Measurements from ENCODE around the gene RAB20. TPM values are rescaled to one million over a fixed set of nuclear protein-coding genes. Genes with fewer than 3 reads are reported as not detected.
"Not testable (repeated sequence)": the region's sequence is repeated elsewhere in the genome, so short reads cannot be mapped to it uniquely, and the experiment has no call there.

Gene RAB20
- total and polyA plus RNA-seq, 4 donors: 35.8 to 118 (median 45.4) TPM

DNA sequence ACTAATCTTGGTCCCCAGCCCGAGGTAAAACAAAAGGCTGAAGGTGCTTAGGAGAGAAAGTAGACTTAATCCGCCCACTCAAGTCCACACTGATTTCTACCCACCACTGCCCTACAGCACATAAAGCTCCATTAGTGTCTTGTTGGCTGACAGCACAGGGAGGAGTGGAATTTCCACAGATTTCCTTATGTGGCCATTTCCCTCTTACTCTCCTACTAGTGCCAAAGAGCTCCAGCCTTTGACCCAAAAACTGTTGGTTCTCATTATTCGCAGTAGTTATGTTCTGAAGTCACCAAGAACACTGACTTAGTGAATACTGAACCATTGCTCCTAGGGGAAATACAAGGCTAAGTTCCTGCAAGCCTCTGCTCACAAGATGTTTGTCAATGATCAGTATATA is 61.2 kb downstream of the RAB20 start:
- Histone ChIP-seq H3K4me3 (no peak overlapping the region), H3K4me1 (ENCODE audit: control insufficient read depth in 5 of 5, insufficient read depth in 5 of 5, low read length in 5 of 5) (no peaks in the 10 kb centered on the region), H3K9me3 (ENCODE audit: control insufficient read depth in 4 of 4, insufficient read depth in 3 of 4, low read length in 3 of 4) (no peaks in the 10 kb centered on the region), H3K27me3 (ENCODE audit: control insufficient read depth in 3 of 3, insufficient read depth in 3 of 3, low read length in 2 of 3) (no peaks in the 10 kb centered on the region), H3K36me3 (ENCODE audit: control insufficient read depth in 4 of 4, insufficient read depth in 4 of 4, low read length in 4 of 4) (peaks cover 25 to 64% (median 53%) of the 10 kb centered on the region in 4 donors), H3K9ac (ENCODE audit: insufficient read depth in 1 of 2, low read length in 2 of 2) (no peak overlapping the region), H3K27ac (ENCODE audit: low read depth in 1 of 2, low read length in 1 of 2) (no peak overlapping the region)
- ATAC-seq (ENCODE audit: insufficient read depth, low FRiP score) (no peak), DNase-seq (no peak)
- TF ChIP-seq, protein P1, sequence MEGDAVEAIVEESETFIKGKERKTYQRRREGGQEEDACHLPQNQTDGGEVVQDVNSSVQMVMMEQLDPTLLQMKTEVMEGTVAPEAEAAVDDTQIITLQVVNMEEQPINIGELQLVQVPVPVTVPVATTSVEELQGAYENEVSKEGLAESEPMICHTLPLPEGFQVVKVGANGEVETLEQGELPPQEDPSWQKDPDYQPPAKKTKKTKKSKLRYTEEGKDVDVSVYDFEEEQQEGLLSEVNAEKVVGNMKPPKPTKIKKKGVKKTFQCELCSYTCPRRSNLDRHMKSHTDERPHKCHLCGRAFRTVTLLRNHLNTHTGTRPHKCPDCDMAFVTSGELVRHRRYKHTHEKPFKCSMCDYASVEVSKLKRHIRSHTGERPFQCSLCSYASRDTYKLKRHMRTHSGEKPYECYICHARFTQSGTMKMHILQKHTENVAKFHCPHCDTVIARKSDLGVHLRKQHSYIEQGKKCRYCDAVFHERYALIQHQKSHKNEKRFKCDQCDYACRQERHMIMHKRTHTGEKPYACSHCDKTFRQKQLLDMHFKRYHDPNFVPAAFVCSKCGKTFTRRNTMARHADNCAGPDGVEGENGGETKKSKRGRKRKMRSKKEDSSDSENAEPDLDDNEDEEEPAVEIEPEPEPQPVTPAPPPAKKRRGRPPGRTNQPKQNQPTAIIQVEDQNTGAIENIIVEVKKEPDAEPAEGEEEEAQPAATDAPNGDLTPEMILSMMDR (IDR thresholded peaks at IDR 0.05; ENCODE audit: control extremely low read depth, extremely low read depth): no peak
- WGBS, 2 donors: 88 to 92% methylated on average over 3 of the region's 3 CpGs

DNA sequence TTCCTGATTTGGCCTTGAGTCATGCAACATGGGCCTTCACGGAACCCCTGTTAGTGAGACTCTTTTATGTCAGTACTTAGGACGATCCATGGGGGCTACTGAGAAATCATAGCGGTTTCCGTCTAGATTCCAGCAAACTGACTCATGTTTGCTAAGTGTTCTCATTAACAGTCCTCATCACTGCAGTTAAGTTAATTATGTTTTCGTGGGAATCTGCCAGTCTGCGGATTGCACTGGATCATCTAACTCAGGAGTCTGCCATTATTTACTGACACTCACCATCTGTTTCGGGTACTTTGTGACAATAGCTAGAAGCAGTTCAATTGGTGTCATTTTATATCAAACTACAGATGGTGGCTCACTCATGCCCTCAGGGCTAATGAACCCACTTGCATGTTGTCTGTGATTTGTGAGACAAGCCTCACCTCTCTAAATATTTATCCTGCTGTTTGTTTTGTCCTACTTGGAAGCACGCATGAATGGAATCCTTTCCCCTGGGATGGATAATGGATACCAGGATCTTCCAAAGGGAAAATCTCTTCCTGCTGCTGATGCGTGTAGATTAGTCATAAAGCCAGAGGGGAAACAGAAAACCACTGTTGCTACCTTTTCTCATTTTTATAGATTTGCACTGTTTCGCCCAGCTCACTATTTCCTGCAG is 61.8 kb downstream of the RAB20 start:
- no peak overlapping the region for H3K4me3 ChIP-seq
- no peaks in the 10 kb centered on the region for H3K4me1 ChIP-seq (ENCODE audit: control insufficient read depth in 5 of 5, insufficient read depth in 5 of 5, low read length in 5 of 5)
- WGBS, 2 donors: 92 to 95% methylated on average over 10 of the region's 10 CpGs
- H3K36me3 ChIP-seq (ENCODE audit: control insufficient read depth in 4 of 4, insufficient read depth in 4 of 4, low read length in 4 of 4): peaks cover 31 to 65% (median 55%) of the 10 kb centered on the region in 4 donors
- H3K27ac ChIP-seq (ENCODE audit: low read depth in 1 of 2, low read length in 1 of 2): no peak overlapping the region
- ATAC-seq (ENCODE audit: insufficient read depth, low FRiP score) (no peak), DNase-seq (no peak)
- H3K9me3 ChIP-seq (ENCODE audit: control insufficient read depth in 4 of 4, insufficient read depth in 3 of 4, low read length in 3 of 4): no peaks in the 10 kb centered on the region
- TF ChIP-seq, protein P1 (IDR thresholded peaks at IDR 0.05; ENCODE audit: control extremely low read depth, extremely low read depth): no peak
- H3K9ac ChIP-seq (ENCODE audit: insufficient read depth in 1 of 2, low read length in 2 of 2): no peak overlapping the region
- H3K27me3 ChIP-seq (ENCODE audit: control insufficient read depth in 3 of 3, insufficient read depth in 3 of 3, low read length in 2 of 3): no peaks in the 10 kb centered on the region

DNA sequence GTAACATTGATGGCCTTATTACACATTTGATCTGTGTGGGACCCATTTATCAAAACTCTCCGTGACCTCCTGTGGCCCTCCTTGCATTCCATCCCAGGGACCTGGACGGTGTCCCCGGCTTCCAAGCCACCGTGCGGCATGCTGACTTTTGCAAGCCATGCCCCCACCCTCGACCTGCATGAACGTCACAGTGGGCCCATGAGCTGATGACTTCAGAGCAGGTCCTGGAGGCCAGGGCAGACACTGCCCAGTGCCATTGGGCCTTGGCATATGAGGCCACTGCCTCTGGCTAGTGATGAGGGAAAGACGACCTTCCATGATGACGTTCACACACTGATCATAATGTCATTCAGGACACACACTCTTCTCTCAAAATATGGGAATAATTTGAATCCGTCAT is 62.8 kb downstream of the RAB20 start:
- no peak overlapping the region for H3K4me3 ChIP-seq
- H3K9me3 ChIP-seq (ENCODE audit: control insufficient read depth in 4 of 4, insufficient read depth in 3 of 4, low read length in 3 of 4): no peaks in the 10 kb centered on the region
- no peak overlapping the region for H3K27ac ChIP-seq (ENCODE audit: low read depth in 1 of 2, low read length in 1 of 2)
- TF ChIP-seq, protein P1 (IDR thresholded peaks at IDR 0.05; ENCODE audit: control extremely low read depth, extremely low read depth): no peak
- WGBS, 2 donors: 97% methylated on average over 10 of the region's 10 CpGs
- H3K9ac ChIP-seq (ENCODE audit: insufficient read depth in 1 of 2, low read length in 2 of 2): no peak overlapping the region
- ATAC-seq (ENCODE audit: insufficient read depth, low FRiP score): no peak
- H3K27me3 ChIP-seq (ENCODE audit: control insufficient read depth in 3 of 3, insufficient read depth in 3 of 3, low read length in 2 of 3): no peaks in the 10 kb centered on the region
- no peak for DNase-seq
- H3K4me1 ChIP-seq (ENCODE audit: control insufficient read depth in 5 of 5, insufficient read depth in 5 of 5, low read length in 5 of 5): no peaks in the 10 kb centered on the region
- peaks cover 24 to 65% (median 51%) of the 10 kb centered on the region in 4 donors for H3K36me3 ChIP-seq (ENCODE audit: control insufficient read depth in 4 of 4, insufficient read depth in 4 of 4, low read length in 4 of 4)

DNA sequence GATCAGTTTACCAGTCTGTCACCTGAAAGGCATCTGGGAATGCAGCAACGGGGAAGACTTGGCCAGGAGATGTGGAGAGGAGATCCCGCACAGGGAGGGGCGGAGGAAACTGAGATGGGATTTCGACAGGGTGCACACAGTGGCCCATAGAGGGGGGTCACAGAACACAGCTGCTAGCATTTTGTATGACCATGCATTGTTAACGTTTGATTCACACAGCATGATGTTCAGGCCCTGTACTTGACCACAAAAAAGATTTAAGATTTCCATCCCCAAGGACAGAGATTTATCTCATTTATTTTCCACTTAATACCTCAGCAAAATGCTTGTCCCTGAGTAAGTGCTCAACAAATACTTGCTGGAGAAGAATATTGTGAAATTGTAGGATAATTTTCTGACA is 63.2 kb downstream of the RAB20 start:
- Histone ChIP-seq H3K9ac (ENCODE audit: insufficient read depth in 1 of 2, low read length in 2 of 2) (no peak overlapping the region), H3K9me3 (ENCODE audit: control insufficient read depth in 4 of 4, insufficient read depth in 3 of 4, low read length in 3 of 4) (no peaks in the 10 kb centered on the region), H3K4me3 (no peak overlapping the region), H3K36me3 (ENCODE audit: control insufficient read depth in 4 of 4, insufficient read depth in 4 of 4, low read length in 4 of 4) (peaks cover 23 to 63% (median 50%) of the 10 kb centered on the region in 4 donors), H3K4me1 (ENCODE audit: control insufficient read depth in 5 of 5, insufficient read depth in 5 of 5, low read length in 5 of 5) (no peaks in the 10 kb centered on the region), H3K27ac (ENCODE audit: low read depth in 1 of 2, low read length in 1 of 2) (no peak overlapping the region), H3K27me3 (ENCODE audit: control insufficient read depth in 3 of 3, insufficient read depth in 3 of 3, low read length in 2 of 3) (no peaks in the 10 kb centered on the region)
- DNase-seq: no peak
- 83 to 86% methylated on average over 5 of the region's 5 CpGs for WGBS, 2 donors
- TF ChIP-seq, protein P1 (IDR thresholded peaks at IDR 0.05; ENCODE audit: control extremely low read depth, extremely low read depth): no peak
- ATAC-seq (ENCODE audit: insufficient read depth, low FRiP score): no peak

DNA sequence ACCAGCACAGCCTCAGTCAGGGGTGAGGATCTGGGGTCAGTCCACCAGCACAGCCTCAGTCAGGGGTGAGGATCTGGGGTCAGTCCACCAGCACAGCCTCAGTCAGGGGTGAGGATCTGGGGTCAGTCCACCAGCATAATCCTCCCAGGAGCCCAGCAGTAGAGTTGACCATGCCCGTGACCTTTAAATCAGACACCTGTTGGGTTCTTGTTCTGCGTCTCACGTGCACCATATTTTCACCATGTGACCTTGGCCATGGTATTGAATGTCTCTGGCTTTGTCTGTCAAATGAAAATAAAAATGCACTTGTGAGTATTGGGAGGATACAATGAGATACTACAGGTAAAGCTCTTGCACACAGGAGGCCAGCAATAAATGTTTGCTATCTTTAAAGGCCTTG is 63.6 kb downstream of the RAB20 start:
- WGBS, 2 donors: 97 to 99% methylated on average over 3 of the region's 3 CpGs
- not testable (repeated sequence) for H3K27me3 ChIP-seq (ENCODE audit: control insufficient read depth in 3 of 3, insufficient read depth in 3 of 3, low read length in 2 of 3); H3K27ac ChIP-seq (ENCODE audit: low read depth in 1 of 2, low read length in 1 of 2); H3K9ac ChIP-seq (ENCODE audit: insufficient read depth in 1 of 2, low read length in 2 of 2); DNase-seq; ATAC-seq (ENCODE audit: insufficient read depth, low FRiP score); H3K4me3 ChIP-seq; H3K9me3 ChIP-seq (ENCODE audit: control insufficient read depth in 4 of 4, insufficient read depth in 3 of 4, low read length in 3 of 4); H3K4me1 ChIP-seq (ENCODE audit: control insufficient read depth in 5 of 5, insufficient read depth in 5 of 5, low read length in 5 of 5)
- H3K36me3 ChIP-seq (ENCODE audit: control insufficient read depth in 4 of 4, insufficient read depth in 4 of 4, low read length in 4 of 4): peaks cover 26 to 59% (median 46%) of the 10 kb centered on the region in 4 donors

Data from lung (tissue), 12 donors.